Right lobe of liver (tissue), 6 donors: ENCODE measurements around the gene VSNL1. TPM values are rescaled to one million over a fixed set of nuclear protein-coding genes. Genes with fewer than 3 reads are reported as not detected.

ENCODE experiments used
- ATAC-seq, 4 donors: fragments of 200-7000 bp; cut with Tn5 transposase; one replicate each; pipeline ENCODE4 v1.9.1; 2020; ENCODE audit warnings: mild to moderate bottlenecking in 4 of 4, moderate library complexity in 4 of 4
- DNase-seq, 3 donors: peaks; one replicate each; pipeline ENCODE4 v3.0.0-alpha.2; 2020
- H3K27ac ChIP-seq, 3 donors: fragments of 200-600 bp; one replicate each; pipeline ENCODE4 v1.8.0; 2022
- H3K27me3 ChIP-seq, 2 donors: fragments of 200-600 bp; one replicate each; pipeline ENCODE4 v1.8.0; 2022
- H3K36me3 ChIP-seq, 4 donors: fragments of 200-600 bp; sonication (generic) in 1 of 4; one replicate each; pipeline versions ENCODE4 v1.5.1 to v1.8.0; 2017 to 2022; ENCODE audit warnings: control low read depth in 1 of 4
- H3K4me1 ChIP-seq, 4 donors: fragments of 200-600 bp; sonication (generic) in 1 of 4; one replicate each; pipeline versions ENCODE4 v1.5.1 to v1.8.0; 2017 to 2022; ENCODE audit warnings: control low read depth in 1 of 4
- H3K4me3 ChIP-seq, 3 donors: fragments of 200-600 bp; one replicate each; pipeline ENCODE4 v1.8.0; 2022
- H3K9me3 ChIP-seq, 4 donors: fragments of 200-600 bp; sonication (generic) in 1 of 4; one replicate each; pipeline versions ENCODE4 v1.5.1 to v1.8.0; 2017 to 2022; ENCODE audit warnings: control low read depth in 1 of 4
- POLR2A ChIP-seq: fragments of 450-650 bp; IDR thresholded peaks from one replicate; pipeline ENCODE4 v1.6.1; 2017; ENCODE audit warnings: antibody characterized with exemption, mild to moderate bottlenecking
- WGBS: methylation state at CpG from one replicate; pipeline ENCODE4 v1.1.6; 2018; ENCODE audit warnings: low coverage, low lambda C conversion rate; ENCODE audit not compliant: insufficient coverage; ENCODE audit errors: missing lambda C conversion rate; 5-methylcytosine and 5-hydroxymethylcytosine counted together
- intact Hi-C, 2 donors: fragments of 100-400 bp; cut with DNase I; formaldehyde crosslinking; loops; one replicate each; pipeline versions ENCODE4 v1.11.2 to v1.14.1; 2022
- total RNA-seq, 6 experiments: library from RNA; depleted of rRNA in 2 of 6; stranded (reverse); fragments of >200 nt in 2 of 6; fragmentation: NEBNext Ultra II Directional in 3 of 6; extraction: Animal tissue kit (Norgen Biotek cat#: 25700) in 3 of 6; gene quantifications; one replicate each; pipeline versions ENCODE4 v1.1.0 to v1.2.4, GENCODE V29; 2016 to 2023
- TF ChIP-seq, protein P1 (sequence below), 4 donors: fragments of 200-600 bp in 3 of 4; fragments of 450-650 bp in 1 of 4; IDR thresholded peaks; one replicate each; pipeline versions ENCODE4 v1.5.1 to v1.8.0; 2016 to 2022; ENCODE audit warnings: antibody characterized with exemption in 4 of 4, mild to moderate bottlenecking in 2 of 4
- donor health status: DM: no; HTN: yes; CAD: no.
- donor health status: DM: no; HTN: no; CAD: no.
- donor health status: DM: no; HTN: no; CAD: no.
- donor health status: DM: no; HTN: yes; CAD: no.
- donor health status: DM: no; HTN: yes; CAD: no.

The VSNL1 gene
- total RNA-seq, 6 experiments from 2014 or later: 2.1 to 12.1 (median 4.3) TPM

DNA sequence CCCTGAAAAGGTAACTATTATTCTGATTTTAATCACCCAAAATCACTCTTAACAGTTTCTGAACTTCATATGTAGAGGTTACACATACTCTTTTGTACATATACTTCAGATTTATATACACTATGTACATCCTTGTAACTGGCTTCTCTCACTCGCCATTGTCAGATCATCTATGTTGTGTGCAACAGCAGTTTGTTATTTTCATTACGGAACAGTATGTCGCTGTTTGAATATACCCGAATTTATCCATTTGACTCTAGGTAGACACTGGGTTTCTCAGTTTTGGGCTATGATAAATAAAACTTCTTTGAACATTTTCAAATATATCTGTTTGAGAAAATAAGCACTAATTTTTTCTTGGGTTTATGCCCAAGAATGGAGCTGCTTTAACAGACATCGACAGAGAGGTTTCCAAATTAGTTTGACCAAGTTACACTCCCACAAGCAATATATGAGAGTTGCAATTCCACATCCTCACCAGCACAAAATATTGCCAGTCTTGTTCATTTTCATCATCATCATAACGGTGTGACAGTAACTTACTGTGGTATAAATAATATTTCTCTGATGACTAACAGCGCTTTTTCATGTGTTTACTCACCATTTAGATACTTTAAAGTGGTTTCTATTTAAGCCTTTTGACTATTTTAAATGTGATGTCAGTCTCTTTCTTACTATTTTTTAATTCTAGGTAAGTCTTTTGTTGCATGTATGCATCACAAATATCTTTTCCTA is 132.3 kb downstream of the VSNL1 start:
- Histone ChIP-seq H3K27me3 (no peaks in the 10 kb centered on the region), H3K4me1 (no peaks in the 10 kb centered on the region), H3K36me3 (peaks cover 0 to 18% (median 0%) of the 10 kb centered on the region in 4 donors), H3K4me3 (no peak overlapping the region), H3K27ac (no peak overlapping the region), H3K9me3 (no peaks in the 10 kb centered on the region)
- 79% methylated on average over 7 of the region's 7 CpGs for WGBS
- intact Hi-C loops: no loop called here
- DNase-seq (no peak), ATAC-seq (no peak)
- no peak for TF ChIP-seq POLR2A
- TF ChIP-seq, protein P1, sequence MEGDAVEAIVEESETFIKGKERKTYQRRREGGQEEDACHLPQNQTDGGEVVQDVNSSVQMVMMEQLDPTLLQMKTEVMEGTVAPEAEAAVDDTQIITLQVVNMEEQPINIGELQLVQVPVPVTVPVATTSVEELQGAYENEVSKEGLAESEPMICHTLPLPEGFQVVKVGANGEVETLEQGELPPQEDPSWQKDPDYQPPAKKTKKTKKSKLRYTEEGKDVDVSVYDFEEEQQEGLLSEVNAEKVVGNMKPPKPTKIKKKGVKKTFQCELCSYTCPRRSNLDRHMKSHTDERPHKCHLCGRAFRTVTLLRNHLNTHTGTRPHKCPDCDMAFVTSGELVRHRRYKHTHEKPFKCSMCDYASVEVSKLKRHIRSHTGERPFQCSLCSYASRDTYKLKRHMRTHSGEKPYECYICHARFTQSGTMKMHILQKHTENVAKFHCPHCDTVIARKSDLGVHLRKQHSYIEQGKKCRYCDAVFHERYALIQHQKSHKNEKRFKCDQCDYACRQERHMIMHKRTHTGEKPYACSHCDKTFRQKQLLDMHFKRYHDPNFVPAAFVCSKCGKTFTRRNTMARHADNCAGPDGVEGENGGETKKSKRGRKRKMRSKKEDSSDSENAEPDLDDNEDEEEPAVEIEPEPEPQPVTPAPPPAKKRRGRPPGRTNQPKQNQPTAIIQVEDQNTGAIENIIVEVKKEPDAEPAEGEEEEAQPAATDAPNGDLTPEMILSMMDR (IDR thresholded peaks at IDR 0.05): no peak

DNA sequence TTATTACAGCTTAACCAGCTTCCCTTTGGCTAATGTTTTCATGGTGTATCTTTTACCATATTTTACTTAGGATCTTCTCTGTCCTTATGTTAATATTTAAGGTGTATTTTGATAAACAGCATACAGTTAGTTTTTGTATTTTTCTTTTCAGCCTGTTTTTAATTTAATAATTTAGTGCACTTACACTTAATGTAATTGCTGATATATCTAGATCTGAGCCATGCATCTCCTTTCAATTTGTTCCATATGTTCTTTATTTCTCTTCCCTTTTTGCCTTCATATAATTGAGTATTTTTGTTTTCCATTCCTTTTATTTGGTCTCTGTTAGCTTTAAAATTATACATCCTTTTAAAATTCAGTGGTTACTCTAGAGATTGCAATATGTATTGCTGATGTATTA is 134.3 kb downstream of the VSNL1 start:
- TF ChIP-seq POLR2A: no peak
- TF ChIP-seq, protein P1 (IDR thresholded peaks at IDR 0.05): no peak
- Histone ChIP-seq H3K4me1 (no peaks in the 10 kb centered on the region), H3K27ac (no peak overlapping the region), H3K4me3 (no peak overlapping the region), H3K36me3 (peaks cover 0 to 9% (median 0%) of the 10 kb centered on the region in 4 donors), H3K27me3 (no peaks in the 10 kb centered on the region), H3K9me3 (no peaks in the 10 kb centered on the region)
- no peak for ATAC-seq
- intact Hi-C loops: no loop called here
- DNase-seq: no peak

DNA sequence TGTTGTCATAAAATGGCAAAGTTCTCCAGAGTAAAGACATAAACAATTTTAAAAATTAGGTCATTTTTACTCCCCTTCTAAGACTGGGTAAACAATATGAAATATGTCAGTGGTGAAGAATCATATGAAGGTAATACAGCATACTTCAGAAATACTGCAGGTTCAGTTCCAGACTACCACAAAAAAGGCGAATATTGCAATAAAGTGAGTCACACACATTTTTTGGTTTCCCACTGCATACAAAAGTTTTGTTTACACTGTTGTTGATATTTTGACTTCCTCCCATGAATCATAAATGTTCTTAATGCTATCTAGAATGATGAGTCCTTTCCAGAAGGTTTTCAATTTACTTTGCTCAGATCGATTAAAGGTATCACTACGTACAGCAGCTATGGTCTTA is 139.6 kb downstream of the VSNL1 start:
- TF ChIP-seq, protein P1 (IDR thresholded peaks at IDR 0.05): no peak
- no peak for TF ChIP-seq POLR2A
- no peak for DNase-seq
- ATAC-seq: no peak
- Histone ChIP-seq H3K4me3 (no peak overlapping the region), H3K27me3 (no peaks in the 10 kb centered on the region), H3K4me1 (no peaks in the 10 kb centered on the region), H3K9me3 (no peaks in the 10 kb centered on the region), H3K27ac (no peak overlapping the region), H3K36me3 (peaks cover 0 to 7% (median 0%) of the 10 kb centered on the region in 4 donors)
- WGBS: 87% methylated on average over 3 of the region's 3 CpGs
- intact Hi-C loops: no loop called here

DNA sequence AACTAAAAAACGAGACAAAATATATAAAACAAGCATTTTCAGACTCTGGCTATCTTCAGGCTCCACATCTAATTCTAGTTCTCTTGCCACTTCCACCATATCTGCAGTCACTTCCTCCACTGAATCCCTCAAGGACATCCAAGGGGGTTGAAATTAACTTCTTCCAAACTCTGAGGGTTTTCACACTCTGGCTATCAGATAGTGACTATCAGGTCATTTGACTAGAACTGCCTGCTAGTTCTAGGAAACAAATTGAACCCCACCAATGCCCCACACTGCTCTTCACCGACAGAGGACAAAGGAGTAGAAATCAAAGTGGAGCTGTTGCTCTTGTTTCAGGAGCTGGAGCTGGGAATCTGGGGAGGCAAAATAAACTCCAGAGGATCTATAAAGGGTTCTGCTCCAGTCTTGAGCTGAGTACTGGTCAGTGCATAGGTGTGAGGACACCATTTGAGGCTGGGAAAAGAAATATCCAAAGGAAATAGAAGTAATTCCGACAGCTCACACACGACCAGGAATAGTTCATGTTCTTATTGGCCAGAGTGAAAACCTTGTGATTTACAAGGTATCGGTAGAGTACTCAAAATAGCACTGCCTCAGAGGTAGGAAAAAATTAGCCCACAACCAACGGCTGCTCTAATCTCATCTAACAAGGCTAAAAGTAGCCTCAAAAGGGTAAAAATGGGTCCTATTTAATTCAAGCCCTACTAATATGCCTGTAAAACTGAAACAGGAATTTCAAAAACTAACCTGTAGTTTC is 141.8 kb downstream of the VSNL1 start:
- TF ChIP-seq POLR2A: no peak
- TF ChIP-seq, protein P1 (IDR thresholded peaks at IDR 0.05): no peak
- Histone ChIP-seq H3K4me1 (no peaks in the 10 kb centered on the region), H3K36me3 (peaks cover 0 to 5% (median 0%) of the 10 kb centered on the region in 4 donors), H3K9me3 (no peaks in the 10 kb centered on the region), H3K27me3 (no peaks in the 10 kb centered on the region), H3K27ac (no peak overlapping the region), H3K4me3 (no peak overlapping the region)
- intact Hi-C loops: no loop called here
- WGBS: 90% methylated on average over 6 of the region's 6 CpGs
- DNase-seq (no peak), ATAC-seq (no peak)
